Measurements from ENCODE around the gene ANKRD27. TPM values are rescaled to one million over a fixed set of nuclear protein-coding genes. Genes with fewer than 3 reads are reported as not detected.

The ANKRD27 gene
- polyA plus RNA-seq, 1 of the 3 experiments (the other 2 are of a cell fraction): 16.5 TPM

DNA sequence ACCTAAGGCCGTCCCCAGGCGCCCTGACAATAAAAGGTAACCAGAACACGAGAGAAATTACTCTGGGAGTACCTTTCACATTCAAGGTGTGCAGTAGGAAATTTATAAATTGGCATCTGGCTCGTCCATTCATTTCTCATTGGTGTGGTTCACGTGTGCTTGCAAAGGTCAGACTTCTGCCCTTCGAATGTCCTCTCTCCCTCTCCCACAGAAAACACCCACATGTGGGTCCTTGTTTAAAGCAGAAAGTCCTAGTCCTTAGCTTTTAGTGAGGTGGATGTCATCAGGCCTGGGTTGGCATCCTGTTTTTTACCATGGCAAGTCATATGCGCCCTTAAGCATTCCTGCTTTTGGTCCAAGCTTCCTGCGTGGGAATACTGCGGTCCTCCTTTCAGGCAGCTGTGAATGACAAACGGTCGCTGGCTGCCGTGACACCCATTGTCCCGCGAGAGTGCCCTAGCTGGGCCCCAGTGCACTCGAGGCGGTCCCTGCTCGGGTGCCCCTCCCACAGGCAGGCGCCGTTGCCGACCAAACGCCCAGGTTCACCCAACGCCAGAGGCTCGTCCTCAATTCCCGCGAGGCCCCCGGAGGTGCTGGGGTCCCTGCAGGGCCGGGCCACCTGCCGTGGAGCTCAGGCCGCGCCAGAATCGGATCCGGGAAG, 16.4 kb upstream of the ANKRD27 start, which contains the start of gene NUDT19 (continued):
- TF ChIP-seq, protein P1, sequence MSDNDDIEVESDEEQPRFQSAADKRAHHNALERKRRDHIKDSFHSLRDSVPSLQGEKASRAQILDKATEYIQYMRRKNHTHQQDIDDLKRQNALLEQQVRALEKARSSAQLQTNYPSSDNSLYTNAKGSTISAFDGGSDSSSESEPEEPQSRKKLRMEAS (IDR thresholded peaks at IDR 0.05; ENCODE audit: low read depth): peak; percentile 58; the same call in 1 of the 2 replicates
- TF ChIP-seq GATA2 (CRISPR knock-in tag; IDR thresholded peaks at IDR 0.05): no peak
- TF ChIP-seq YY1 (IDR thresholded peaks at IDR 0.05; ENCODE audit: low read depth): no peak
- peak; percentile 87 for TF ChIP-seq POLR2AphosphoS5 (IDR thresholded peaks at IDR 0.05; ENCODE audit: low read depth, low read length)
- TF ChIP-seq FOXM1 (IDR thresholded peaks at IDR 0.05; ENCODE audit: low read depth): no peak
- TF ChIP-seq CHD2 (IDR thresholded peaks at IDR 0.05; ENCODE audit: low read length, partially characterized antibody): peak; percentile 98

- Histone ChIP-seq H3F3A (replicated peaks; ENCODE audit: insufficient read depth) (no peaks in the 10 kb centered on the region), H3K4me1 (ENCODE audit: control insufficient read depth in 1 of 2, insufficient read depth in 2 of 2, low read depth in 1 of 2, low read length in 1 of 2) (peaks cover 0 to 15% of the 10 kb centered on the region in 2 experiments; a peak in 3 of 4 replicates), H3K9me2 (no peaks in the 10 kb centered on the region), H3K79me2 (ENCODE audit: insufficient read depth) (peaks cover 13% of the 10 kb centered on the region), H4K20me1 (ENCODE audit: insufficient read depth) (no peaks in the 10 kb centered on the region), H2AFZ (ENCODE audit: low read depth) (no peak overlapping the region), H3K36me3 (replicated peaks in 1 of 2; ENCODE audit: control insufficient read depth in 1 of 2, insufficient read depth in 2 of 2, low read length in 1 of 2) (peaks cover 0 to under 1% of the 10 kb centered on the region in 2 experiments), H3K27me3 (ENCODE audit: insufficient read depth) (no peaks in the 10 kb centered on the region), H3K9me3 (no peaks in the 10 kb centered on the region), H3K27ac (ENCODE audit: low read depth in 2 of 2, low read length in 1 of 2) (no peak overlapping the region), H3K4me2 (no peak overlapping the region), H3K4me3 (ENCODE audit: low read depth in 2 of 2, low read length in 1 of 2) (no peak overlapping the region), H3K9ac (no peak overlapping the region)
- TF ChIP-seq NRF1 (IDR thresholded peaks at IDR 0.05; ENCODE audit: low read depth, low read length): no peak
- TF ChIP-seq POLR2AphosphoS5 (IDR thresholded peaks at IDR 0.05; ENCODE audit: low read depth, low read length): no peak
- TF ChIP-seq, protein P2, sequence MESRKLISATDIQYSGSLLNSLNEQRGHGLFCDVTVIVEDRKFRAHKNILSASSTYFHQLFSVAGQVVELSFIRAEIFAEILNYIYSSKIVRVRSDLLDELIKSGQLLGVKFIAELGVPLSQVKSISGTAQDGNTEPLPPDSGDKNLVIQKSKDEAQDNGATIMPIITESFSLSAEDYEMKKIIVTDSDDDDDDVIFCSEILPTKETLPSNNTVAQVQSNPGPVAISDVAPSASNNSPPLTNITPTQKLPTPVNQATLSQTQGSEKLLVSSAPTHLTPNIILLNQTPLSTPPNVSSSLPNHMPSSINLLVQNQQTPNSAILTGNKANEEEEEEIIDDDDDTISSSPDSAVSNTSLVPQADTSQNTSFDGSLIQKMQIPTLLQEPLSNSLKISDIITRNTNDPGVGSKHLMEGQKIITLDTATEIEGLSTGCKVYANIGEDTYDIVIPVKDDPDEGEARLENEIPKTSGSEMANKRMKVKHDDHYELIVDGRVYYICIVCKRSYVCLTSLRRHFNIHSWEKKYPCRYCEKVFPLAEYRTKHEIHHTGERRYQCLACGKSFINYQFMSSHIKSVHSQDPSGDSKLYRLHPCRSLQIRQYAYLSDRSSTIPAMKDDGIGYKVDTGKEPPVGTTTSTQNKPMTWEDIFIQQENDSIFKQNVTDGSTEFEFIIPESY (IDR thresholded peaks at IDR 0.05; ENCODE audit: borderline replicate concordance, low read depth): no peak
- TF ChIP-seq, protein P3, sequence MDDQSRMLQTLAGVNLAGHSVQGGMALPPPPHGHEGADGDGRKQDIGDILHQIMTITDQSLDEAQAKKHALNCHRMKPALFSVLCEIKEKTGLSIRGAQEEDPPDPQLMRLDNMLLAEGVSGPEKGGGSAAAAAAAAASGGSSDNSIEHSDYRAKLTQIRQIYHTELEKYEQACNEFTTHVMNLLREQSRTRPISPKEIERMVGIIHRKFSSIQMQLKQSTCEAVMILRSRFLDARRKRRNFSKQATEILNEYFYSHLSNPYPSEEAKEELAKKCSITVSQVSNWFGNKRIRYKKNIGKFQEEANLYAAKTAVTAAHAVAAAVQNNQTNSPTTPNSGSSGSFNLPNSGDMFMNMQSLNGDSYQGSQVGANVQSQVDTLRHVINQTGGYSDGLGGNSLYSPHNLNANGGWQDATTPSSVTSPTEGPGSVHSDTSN (IDR thresholded peaks at IDR 0.05): no peak
- TF ChIP-seq EZH2phosphoT487 (IDR thresholded peaks at IDR 0.05; ENCODE audit: borderline replicate concordance, low read depth): no peak
- TF ChIP-seq GABPA (IDR thresholded peaks at IDR 0.05; ENCODE audit: low read depth): no peak
- no peak for TF ChIP-seq TCF12 (IDR thresholded peaks at IDR 0.05)
- no peak for TF ChIP-seq RXRA (IDR thresholded peaks at IDR 0.05; ENCODE audit: borderline replicate concordance, low read depth)
- no peak for TF ChIP-seq SIN3A (IDR thresholded peaks at IDR 0.05; ENCODE audit: borderline replicate concordance, low read depth, low read length)
- WGBS (ENCODE audit: low lambda C conversion rate): 100% methylated on average over 1 of the region's 1 CpG
- POLR2A ChIA-PET: no interaction called here
- DNase-seq: no peak
- CTCF ChIA-PET: no interaction called here
These were observed 13.3 kb upstream of the ANKRD27 start for GRCh38 chr19:32688311-32688710.

All from SK-N-SH (cell line).